NCI-H82 (cell line): Measurements from ENCODE around the gene SLC11A2.
"Not testable (repeated sequence)": the region's sequence is repeated elsewhere in the genome, so short reads cannot be mapped to it uniquely, and the experiment has no call there.

ENCODE experiments used
- DNase-seq: peaks from one replicate; lab custom pipeline; 2025; lab: John Stamatoyannopoulos, UW

The SLC11A2 gene

DNA sequence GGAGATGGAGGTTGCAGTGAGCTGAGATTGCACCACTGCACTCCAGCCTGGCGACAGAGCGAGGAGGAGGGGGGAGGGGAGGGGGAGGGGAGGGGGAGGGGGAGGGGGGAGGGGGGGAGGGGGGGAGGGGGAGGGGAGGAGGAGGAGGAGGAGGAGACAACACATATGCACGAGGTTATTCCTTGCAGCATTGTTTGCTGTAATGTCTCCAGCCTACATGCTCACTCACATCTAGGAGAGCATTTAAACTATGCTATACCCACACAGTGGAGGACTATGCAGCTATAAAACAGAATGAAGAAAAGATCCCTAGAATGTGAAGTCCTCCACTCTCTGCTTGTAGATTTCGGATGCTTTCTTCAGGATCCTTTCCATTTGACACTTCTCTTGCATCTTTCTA is 77.4 kb downstream of the SLC11A2 start:
- DNase-seq = no peak

DNA sequence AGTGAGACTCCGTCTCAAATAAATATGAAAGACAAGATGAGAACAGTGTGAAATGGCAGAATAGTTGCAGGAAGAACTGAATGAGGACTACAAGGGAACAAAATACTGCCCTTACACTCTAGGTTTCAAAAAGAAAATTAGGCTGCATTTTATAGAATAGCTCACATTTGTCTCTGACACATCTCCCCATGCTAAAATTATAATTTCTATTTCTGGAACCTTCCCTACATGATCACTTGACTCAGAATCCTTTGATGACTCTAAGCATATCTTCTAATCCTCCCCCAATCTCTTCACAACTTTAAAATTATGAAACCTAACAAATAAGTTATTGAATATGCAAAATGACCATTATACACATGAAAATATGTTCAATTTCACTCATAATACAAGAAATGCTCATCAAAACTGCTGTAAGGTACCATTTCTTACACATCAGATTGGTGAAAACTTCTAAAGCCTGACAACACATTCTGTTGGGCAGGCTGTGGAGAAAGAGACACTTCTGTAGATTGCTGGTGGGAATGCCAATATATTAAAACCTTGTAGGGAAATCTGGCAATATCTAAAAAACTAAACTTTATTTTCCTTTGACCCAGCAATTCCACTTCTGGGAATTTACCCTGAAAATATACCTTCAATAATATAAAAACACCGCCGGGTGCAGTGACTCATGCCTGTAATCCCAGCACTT is 78.1 kb downstream of the SLC11A2 start:
- no peak for DNase-seq

DNA sequence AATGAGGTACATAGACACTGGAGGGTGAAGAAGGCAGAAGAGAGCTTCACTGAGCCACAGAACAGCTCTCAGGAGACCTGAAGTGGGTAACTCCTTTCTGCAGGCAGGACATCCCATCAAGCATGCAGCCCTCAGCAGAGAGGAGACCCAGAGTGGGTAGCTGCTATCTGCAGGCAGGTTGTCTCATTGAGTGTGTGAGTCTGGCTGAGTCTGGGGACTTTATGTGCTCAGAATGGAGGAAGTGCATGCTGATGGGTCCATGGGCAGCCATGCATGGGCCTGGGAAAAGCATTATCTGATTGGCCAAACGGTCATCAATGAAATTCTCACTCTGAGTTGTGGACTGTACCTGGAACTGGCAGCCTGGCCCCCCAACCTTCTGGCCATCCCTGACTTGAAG is 88.5 kb downstream of the SLC11A2 start:
- no peak for DNase-seq

DNA sequence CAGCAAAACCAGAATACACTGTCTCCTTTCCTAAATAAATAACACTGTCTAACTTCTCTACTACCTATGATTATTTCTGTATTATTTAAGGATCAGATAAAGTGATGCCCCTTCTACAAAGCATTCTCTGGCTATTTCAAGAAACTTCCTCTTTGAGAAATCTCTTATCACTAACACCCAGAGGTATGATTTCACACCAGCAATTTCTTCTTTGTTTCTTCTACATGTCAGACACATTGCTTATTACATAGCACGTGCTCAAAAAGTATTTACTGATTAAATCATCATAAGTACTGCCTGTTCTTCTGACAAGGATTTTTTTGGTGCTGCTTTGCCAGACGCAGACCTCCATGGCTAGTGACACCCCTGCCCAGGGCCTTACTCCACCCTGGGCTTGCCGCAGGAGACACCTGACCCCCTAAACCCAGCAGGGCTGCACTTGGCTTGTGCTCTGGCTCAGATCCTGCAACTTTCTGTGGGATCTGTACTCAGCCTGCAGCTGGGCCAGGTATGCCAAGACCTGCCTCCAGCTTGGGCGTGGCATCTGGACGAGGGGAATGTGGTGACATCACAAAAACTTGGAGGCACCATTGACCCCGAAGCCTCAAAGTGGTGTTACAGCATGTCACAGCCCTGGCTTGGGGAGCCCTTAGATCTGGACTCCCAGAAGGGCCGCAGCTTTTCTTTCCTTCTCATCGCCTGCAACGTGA is 89.2 kb downstream of the SLC11A2 start:
- DNase-seq = no peak

DNA sequence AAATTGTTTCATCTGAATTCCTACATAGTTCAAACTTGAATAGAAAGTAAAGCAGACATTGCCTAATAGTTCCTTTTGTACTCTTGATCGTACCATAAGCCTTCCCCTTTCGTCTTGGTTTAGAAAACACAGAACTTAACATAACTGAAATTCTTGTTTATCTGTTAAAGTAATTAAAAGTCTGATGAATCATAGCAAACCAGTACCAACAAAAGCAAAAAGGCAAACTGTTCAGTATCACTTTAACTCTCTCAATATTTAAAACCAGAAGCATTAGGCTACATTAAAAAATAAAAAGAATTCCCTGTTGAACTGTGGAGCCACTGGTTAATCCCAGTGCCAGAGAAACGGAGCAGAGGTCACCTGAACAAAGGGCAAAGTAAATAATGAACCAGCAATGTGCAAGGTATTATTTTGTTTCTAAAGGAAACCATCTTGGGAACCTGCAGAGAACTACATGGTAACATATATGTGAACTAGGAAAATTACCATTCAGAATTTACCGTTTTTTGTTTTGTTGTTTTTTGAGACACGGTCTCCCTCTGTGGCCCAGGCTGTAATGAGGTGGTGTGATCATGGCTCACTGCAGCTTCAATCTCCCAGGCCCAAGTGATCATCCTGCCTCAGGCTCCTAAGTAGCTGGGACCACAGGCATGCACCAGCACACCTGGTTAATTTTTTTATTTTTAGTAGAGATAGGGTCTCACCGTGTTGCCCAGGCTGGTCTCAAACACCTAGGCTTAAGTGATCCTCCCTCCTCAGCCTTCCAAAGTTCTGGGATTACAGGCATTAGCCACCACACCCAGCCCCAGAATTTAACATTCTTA is 91.0 kb downstream of the SLC11A2 start:
- DNase-seq = no peak

DNA sequence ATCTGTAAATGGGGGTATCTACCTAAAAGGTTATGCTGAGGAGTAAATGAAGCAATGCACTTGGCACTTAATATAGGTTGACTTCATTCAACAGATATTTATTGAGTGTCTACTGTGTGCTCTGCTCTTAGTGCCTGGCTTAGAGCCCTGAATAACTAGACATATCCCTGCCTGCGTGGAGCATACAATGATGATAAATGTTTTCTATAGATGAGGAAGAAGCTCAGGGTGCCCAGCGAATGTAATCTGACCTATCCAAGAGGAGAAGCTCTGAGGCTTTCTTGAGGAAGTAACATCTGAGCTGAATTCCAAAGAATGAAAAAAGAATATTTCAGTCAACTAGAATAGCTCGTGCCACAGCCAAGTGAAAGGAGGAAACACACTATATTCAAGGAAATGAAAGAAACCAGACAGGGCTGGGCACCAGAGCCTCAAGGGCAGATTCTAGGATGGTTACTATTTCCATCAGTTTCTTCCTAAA is 91.8 kb downstream of the SLC11A2 start:
- no peak for DNase-seq

DNA sequence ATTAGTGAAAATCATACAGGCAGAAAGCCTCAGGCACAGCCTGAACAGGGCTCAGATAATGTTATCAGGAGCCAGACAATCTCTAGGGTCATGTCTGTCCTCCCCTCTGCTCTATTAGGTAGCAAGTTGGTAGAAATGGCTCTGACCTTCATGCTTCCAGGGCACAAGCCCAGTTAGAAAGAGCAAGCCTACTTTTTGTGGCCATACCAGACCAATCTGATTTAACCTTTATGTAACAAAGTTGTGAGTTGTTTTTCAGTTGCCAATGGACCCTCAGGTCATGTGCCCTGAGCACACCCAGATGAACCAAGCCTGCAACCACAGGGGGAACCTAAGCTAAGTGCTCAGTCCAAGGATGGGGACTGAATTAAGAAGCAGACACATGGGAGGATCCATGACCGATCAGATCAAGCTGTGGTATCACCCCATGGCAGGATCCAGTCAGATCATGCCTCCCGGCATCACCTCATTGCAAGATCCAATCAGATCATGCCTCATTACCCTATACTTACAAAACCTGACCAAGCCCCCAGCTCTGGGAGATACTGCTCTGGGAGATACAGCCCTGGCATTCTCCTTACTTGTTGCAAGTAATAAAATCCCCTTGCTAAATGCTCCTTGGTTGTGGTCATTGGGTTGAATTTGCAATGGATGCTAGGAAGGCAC is 92.6 kb downstream of the SLC11A2 start:
- DNase-seq = peak; percentile 52

DNA sequence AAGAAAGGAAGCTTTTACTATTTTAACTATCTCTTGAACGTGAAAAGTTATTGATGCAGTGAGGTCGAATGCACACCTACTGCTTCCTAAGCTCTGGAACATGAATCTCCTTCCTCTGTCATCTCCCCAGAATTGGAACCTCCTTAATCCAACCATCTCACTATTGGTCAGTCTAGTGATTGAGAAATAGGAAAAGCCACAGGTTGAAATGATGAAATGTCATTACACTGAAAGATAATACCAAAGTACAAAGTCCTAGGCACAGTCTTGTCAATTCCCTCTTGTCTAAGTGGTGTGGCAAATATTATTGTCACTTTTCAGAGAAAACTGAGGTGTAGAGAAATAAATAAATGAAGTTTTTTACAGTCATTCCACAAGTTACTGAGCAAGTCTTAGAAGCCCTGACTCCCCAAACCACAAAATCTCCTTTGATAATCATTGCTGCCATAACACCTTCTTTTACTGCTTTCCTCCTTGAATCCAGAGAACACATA is 93.3 kb downstream of the SLC11A2 start:
- DNase-seq = no peak

DNA sequence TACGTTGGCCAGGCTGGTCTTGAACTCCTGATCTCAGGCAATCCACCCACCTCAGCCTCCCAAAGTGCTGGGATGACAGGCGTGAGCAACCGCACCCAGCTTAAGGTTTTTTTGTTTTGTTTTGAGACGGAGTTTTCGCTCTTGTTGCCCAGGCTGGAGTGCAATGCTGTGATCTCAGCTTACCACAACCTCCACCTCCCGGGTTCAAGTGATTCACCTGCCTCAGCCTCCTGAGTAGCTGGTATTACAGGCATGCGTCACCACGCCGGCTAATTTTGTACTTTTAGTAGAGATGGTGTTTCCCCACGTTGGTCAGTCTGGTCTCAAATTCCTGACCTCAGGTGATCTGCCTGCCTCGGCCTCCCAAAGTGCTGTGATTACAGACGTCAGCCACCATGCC is 95.7 kb downstream of the SLC11A2 start:
- not testable (repeated sequence) for DNase-seq

DNA sequence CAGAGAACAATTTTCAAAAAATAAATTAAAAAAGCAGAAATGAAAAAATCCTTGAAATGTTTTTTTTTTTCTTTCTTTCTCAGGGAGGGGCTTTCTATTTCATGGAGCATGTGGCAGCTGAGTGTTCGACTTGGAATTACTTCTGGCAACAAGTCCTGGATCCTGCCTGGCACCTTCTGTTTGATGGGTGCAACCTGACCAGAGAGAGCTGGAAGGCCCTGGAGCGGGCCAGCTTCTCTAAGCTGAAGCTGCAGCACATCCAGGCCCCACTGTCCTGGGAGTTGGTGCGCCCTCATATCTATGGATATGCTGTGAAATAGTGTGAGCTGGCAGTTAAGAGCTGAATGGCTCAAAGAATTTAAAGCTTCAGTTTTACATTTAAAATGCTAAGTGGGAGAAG is 96.4 kb downstream of the SLC11A2 start:
- DNase-seq = no peak
